Measurements from ENCODE around the gene EHMT1.

GRCh38 chr9:137649553-137649952 is 30.7 kb downstream of the EHMT1 start:
- no peak for TF ChIP-seq CBX1 (IDR thresholded peaks at IDR 0.05; ENCODE audit: low read depth)
- no peak for TF ChIP-seq ZNF274 (IDR thresholded peaks at IDR 0.05; ENCODE audit: borderline replicate concordance, low read depth, low read length)
- TF ChIP-seq ZC3H4 (CRISPR knock-in tag; IDR thresholded peaks at IDR 0.05; ENCODE audit: borderline replicate concordance): no peak
- TF ChIP-seq CBX3 (IDR thresholded peaks at IDR 0.05; ENCODE audit: borderline replicate concordance in 1 of 2, low read length in 2 of 2): no peak
- no peak for TF ChIP-seq ZFP1 (CRISPR knock-in tag; IDR thresholded peaks at IDR 0.05)
- no peak for TF ChIP-seq ZNF639 (CRISPR knock-in tag; conservative IDR thresholded peaks at IDR 0.05 in 1 of 2, IDR thresholded peaks at IDR 0.05 in 1 of 2)
- no peak for TF ChIP-seq DIDO1 (tag; IDR thresholded peaks at IDR 0.05; ENCODE audit: low read depth)
- TF ChIP-seq ZNF384 (IDR thresholded peaks at IDR 0.05; ENCODE audit: low read depth, low read length): no peak
- TF ChIP-seq RFX7 (CRISPR knock-in tag; IDR thresholded peaks at IDR 0.05): no peak
- no peak for TF ChIP-seq TEAD4 (IDR thresholded peaks at IDR 0.05; ENCODE audit: low read length)
- no peak for TF ChIP-seq TEAD4 (CRISPR knock-in tag; IDR thresholded peaks at IDR 0.05; ENCODE audit: borderline replicate concordance)
- TF ChIP-seq CC2D1A (IDR thresholded peaks at IDR 0.05): no peak
- TF ChIP-seq TCF7L2 (IDR thresholded peaks at IDR 0.05; ENCODE audit: low read depth, low read length): no peak
- no peak for TF ChIP-seq PHF20 (IDR thresholded peaks at IDR 0.05; ENCODE audit: partially characterized antibody)
- no peak for TF ChIP-seq HNRNPK (IDR thresholded peaks at IDR 0.05; ENCODE audit: low read depth, low read length, poor library complexity, severe bottlenecking)
